ENCODE results near the gene THPO.

- TF ChIP-seq CTCF (IDR thresholded peaks at IDR 0.05; ENCODE audit: low read depth, low read length, poor library complexity, severe bottlenecking): no peak
- no peak for TF ChIP-seq EZH2phosphoT487 (IDR thresholded peaks at IDR 0.05; ENCODE audit: borderline replicate concordance, low read length)
Measured at GRCh38 chr3:184323696-184324095, 54.3 kb downstream of the THPO start.

Data from DOHH2 (cell line).